Progenitor cell of endocrine pancreas (in vitro differentiated cells): Measurements from ENCODE around the gene UTP3. TPM values are rescaled to one million over a fixed set of nuclear protein-coding genes. Genes with fewer than 3 reads are reported as not detected.

Source experiments
- DNase-seq: peaks from one replicate; pipeline ENCODE4 v3.0.0; 2021; ENCODE audit warnings: low spot score; ENCODE audit not compliant: unreplicated experiment
- H3K27ac Mint-ChIP-seq: 2 replicates; pipeline ENCODE4 v1.8.0; 2021; ENCODE audit warnings: mild to moderate bottlenecking, moderate library complexity, mixed read lengths
- H3K27me3 Mint-ChIP-seq: 2 replicates; pipeline ENCODE4 v1.8.0; 2021; ENCODE audit warnings: mixed read lengths
- H3K36me3 Mint-ChIP-seq: 2 replicates; pipeline ENCODE4 v1.8.0; 2022; ENCODE audit warnings: mixed read lengths; ENCODE audit not compliant: insufficient read depth
- H3K4me1 Mint-ChIP-seq: 2 replicates; pipeline ENCODE4 v1.8.0; 2021; ENCODE audit warnings: low read depth, mixed read lengths
- H3K4me3 Mint-ChIP-seq: 2 replicates; pipeline ENCODE4 v1.8.0; 2021; ENCODE audit warnings: low read depth, mild to moderate bottlenecking, moderate library complexity, mixed read lengths
- H3K9me3 Mint-ChIP-seq: 2 replicates; pipeline ENCODE4 v1.8.0; 2021; ENCODE audit warnings: low read depth, mixed read lengths
- total RNA-seq: library from RNA; stranded (reverse); gene quantifications from 2 replicates; pipeline ENCODE4 v1.2.1, GENCODE V29; 2021
- TF ChIP-seq, protein P1 (sequence below): fragments of 200-600 bp; sonication (generic); IDR thresholded peaks from one replicate; pipeline ENCODE4 v1.5.0; 2021; ENCODE audit warnings: antibody characterized with exemption, mild to moderate bottlenecking; ENCODE audit not compliant: unreplicated experiment

UTP3 gene
- total RNA-seq, 1 donor from 2014 or later, result 25.5 TPM

DNA sequence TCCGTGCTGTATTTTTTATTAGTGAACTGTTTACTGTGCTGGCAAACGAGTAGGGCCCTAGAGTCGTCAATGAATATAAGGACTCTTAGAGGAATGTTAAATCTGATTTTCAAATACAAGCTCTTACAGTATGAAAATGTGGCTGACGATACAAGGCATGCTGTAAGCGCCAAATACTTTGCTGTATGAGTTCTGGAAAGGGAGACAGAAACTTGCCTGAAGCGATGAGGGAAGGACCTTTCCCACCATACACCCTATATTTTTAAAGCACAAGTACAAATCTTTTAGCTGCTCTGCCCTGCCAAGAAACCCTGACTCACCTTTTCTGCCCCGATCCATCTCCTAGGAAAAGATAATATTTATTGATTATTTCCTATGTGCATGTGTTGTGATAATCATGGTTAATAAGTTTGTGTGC, 17.7 kb downstream of the UTP3 start:
- H3K4me3 Mint-ChIP-seq, result peak overlapping the region; percentile 93
- H3K36me3 Mint-ChIP-seq, result no peaks in the 10 kb centered on the region
- H3K9me3 Mint-ChIP-seq, result no peaks in the 10 kb centered on the region
- TF ChIP-seq, protein P1, sequence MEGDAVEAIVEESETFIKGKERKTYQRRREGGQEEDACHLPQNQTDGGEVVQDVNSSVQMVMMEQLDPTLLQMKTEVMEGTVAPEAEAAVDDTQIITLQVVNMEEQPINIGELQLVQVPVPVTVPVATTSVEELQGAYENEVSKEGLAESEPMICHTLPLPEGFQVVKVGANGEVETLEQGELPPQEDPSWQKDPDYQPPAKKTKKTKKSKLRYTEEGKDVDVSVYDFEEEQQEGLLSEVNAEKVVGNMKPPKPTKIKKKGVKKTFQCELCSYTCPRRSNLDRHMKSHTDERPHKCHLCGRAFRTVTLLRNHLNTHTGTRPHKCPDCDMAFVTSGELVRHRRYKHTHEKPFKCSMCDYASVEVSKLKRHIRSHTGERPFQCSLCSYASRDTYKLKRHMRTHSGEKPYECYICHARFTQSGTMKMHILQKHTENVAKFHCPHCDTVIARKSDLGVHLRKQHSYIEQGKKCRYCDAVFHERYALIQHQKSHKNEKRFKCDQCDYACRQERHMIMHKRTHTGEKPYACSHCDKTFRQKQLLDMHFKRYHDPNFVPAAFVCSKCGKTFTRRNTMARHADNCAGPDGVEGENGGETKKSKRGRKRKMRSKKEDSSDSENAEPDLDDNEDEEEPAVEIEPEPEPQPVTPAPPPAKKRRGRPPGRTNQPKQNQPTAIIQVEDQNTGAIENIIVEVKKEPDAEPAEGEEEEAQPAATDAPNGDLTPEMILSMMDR, result no peak
- no peak for DNase-seq
- peaks cover 26% of the 10 kb centered on the region for H3K4me1 Mint-ChIP-seq
- no peaks in the 10 kb centered on the region for H3K27me3 Mint-ChIP-seq
- H3K27ac Mint-ChIP-seq, result peak overlapping the region; percentile 91

DNA sequence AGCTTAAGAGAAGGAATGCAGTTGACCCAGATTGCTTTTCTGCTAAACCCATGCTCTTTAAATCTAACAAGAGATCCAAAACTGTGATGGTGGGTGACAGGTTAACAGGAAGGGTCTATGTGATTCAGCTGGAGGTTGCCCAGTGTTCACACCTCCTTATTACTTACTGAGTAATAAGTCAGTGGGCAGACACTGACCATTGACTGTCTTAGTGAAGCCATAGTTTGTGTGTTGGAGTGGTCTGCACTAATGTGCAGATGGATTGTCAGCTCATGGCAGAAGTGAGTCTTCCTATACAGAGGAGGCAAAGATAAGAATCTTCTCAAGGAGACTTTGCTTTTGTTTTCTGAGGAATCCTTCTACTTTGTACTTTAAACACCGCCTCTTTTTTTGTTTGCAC, 18.2 kb downstream of the UTP3 start:
- DNase-seq, result no peak
- TF ChIP-seq, protein P1, result no peak
- Mint-ChIP-seq H3K9me3 (no peaks in the 10 kb centered on the region), H3K27ac (peak overlapping the region; percentile 91), H3K4me3 (peak overlapping the region; percentile 93), H3K27me3 (no peaks in the 10 kb centered on the region), H3K36me3 (no peaks in the 10 kb centered on the region), H3K4me1 (peaks cover 27% of the 10 kb centered on the region)

DNA sequence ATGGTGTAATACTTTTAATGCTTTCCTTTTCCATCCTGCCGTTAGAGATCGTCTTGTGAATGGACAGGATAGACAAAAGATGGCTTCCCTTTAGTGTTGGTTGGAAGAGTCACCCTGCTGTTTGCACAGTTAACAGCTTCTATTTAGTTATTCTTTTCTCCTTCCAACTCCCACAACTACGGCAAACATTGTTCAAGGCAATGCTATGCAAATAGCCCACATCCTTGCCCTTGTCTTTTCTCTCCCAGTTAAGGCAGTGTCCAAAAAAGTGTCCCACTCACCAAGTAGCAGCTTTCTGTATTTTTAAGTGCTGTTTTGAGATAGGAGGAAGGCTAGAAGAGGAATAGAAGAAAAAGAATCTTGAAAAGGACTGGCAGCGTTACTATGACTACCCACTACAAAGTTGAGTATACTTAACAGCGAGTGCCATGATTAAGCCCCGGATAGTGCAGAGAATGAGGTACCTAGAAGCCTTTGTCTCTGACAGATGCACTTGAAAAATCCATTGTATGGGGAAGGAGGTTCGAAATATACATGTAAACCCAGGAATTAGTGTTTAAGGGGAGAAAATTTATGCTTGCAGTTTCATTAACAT, 21.4 kb downstream of the UTP3 start:
- peaks cover 29% of the 10 kb centered on the region for H3K4me1 Mint-ChIP-seq

GRCh38 chr4:70711599-70711998, 23.3 kb downstream of the UTP3 start:
- Mint-ChIP-seq H3K4me1 (peaks cover 19% of the 10 kb centered on the region), H3K27ac (no peak overlapping the region), H3K9me3 (no peaks in the 10 kb centered on the region), H3K4me3 (no peak overlapping the region), H3K36me3 (no peaks in the 10 kb centered on the region), H3K27me3 (no peaks in the 10 kb centered on the region)
- no peak for DNase-seq
- TF ChIP-seq, protein P1, result no peak

More for the DNA sequence above, 21.4 kb downstream of the UTP3 start:
- no peaks in the 10 kb centered on the region for H3K27me3 Mint-ChIP-seq
- no peaks in the 10 kb centered on the region for H3K9me3 Mint-ChIP-seq
- TF ChIP-seq, protein P1, result no peak
- H3K27ac Mint-ChIP-seq, result peak overlapping the region; percentile 7
- no peak for DNase-seq
- H3K4me3 Mint-ChIP-seq, result no peak overlapping the region
- no peaks in the 10 kb centered on the region for H3K36me3 Mint-ChIP-seq

- peaks cover 19% of the 10 kb centered on the region for H3K4me1 Mint-ChIP-seq
- no peak overlapping the region for H3K4me3 Mint-ChIP-seq
- TF ChIP-seq, protein P1, result no peak
- no peaks in the 10 kb centered on the region for H3K9me3 Mint-ChIP-seq
- DNase-seq, result no peak
- H3K27me3 Mint-ChIP-seq, result no peaks in the 10 kb centered on the region
- no peaks in the 10 kb centered on the region for H3K36me3 Mint-ChIP-seq
- no peak overlapping the region for H3K27ac Mint-ChIP-seq
Measured at GRCh38 chr4:70712150-70712549, 23.8 kb downstream of the UTP3 start.
